K562 (cell line): ENCODE results near the gene RTL10. TPM values are rescaled to one million over a fixed set of nuclear protein-coding genes. Genes with fewer than 3 reads are reported as not detected.
A peak's percentile ranks its signal among the peaks of the same experiment; 100 is the strongest.

Experiments
- FOS ChIP-seq: IDR thresholded peaks from 3 replicates; pipeline ENCODE4 v1.6.1; 2011; ENCODE audit not compliant: insufficient read length; ENCODE audit errors: extremely low read depth
- HMGXB4 ChIP-seq: sonication (generic); formaldehyde crosslinking; IDR thresholded peaks from 2 replicates; pipeline ENCODE4 v1.8.1; 2023; ENCODE audit warnings: mild to moderate bottlenecking, missing genetic modification reagents
- KDM1A ChIP-seq, 2 experiments: fragments of 450-650 bp; IDR thresholded peaks; 2 replicates each; pipeline ENCODE4 v1.6.1; 2016; ENCODE audit warnings: mild to moderate bottlenecking in 2 of 2
- NR3C1 ChIP-seq: sonication (generic); formaldehyde crosslinking; IDR thresholded peaks from 2 replicates; pipeline ENCODE4 v1.8.1; 2022; ENCODE audit warnings: missing genetic modification reagents
- SLC30A9 ChIP-seq: fragments of 250-450 bp; sonication (Bioruptor Pico); IDR thresholded peaks from 2 replicates; pipeline ENCODE4 v1.8.0; 2022; ENCODE audit warnings: mild to moderate bottlenecking, moderate library complexity
- TAF15 ChIP-seq: fragments of 200-400 bp; formaldehyde crosslinking; IDR thresholded peaks from 2 replicates; pipeline ENCODE4 v1.6.1; 2017; ENCODE audit warnings: mild to moderate bottlenecking, low read depth, low read length, moderate library complexity
- THAP7 ChIP-seq: fragments of 250-450 bp; sonication (Bioruptor Pico); IDR thresholded peaks from 2 replicates; pipeline ENCODE4 v1.5.0; 2021
- ZNF140 ChIP-seq: fragments of 250-450 bp; sonication (Bioruptor Pico); IDR thresholded peaks from 2 replicates; pipeline ENCODE4 v1.8.0; 2021; ENCODE audit warnings: moderate library complexity, mild to moderate bottlenecking, inconsistent platforms
- ZNF277 ChIP-seq: fragments of 250-450 bp; sonication (Bioruptor Pico); IDR thresholded peaks from 2 replicates; pipeline ENCODE4 v1.8.0; 2022; ENCODE audit warnings: inconsistent platforms, mild to moderate bottlenecking, moderate library complexity, borderline replicate concordance
- ZNF280A ChIP-seq: fragments of 450-650 bp; IDR thresholded peaks from 2 replicates; pipeline ENCODE4 v1.6.1; 2018; ENCODE audit warnings: mild to moderate bottlenecking, low read depth; ENCODE audit not compliant: partially characterized antibody
- ZNF347 ChIP-seq: fragments of 450-650 bp; formaldehyde crosslinking; IDR thresholded peaks from 2 replicates; pipeline ENCODE4 v1.4.0; 2020; ENCODE audit warnings: low read depth, mild to moderate bottlenecking, moderate library complexity
- polyA plus RNA-seq, 8 experiments: library from polyadenylated mRNA; depleted of rRNA in 4 of 8; stranded (reverse) in 5 of 8; unstranded in 3 of 8; fragments of >200 nt; fragmentation: Nextera tagmentation in 2 of 8; fragmentation: Illumina TruSeq in 1 of 8; extraction: Ambion mirVana in 2 of 8; extraction: Trizol in 1 of 8; gene quantifications; 2 replicates each; pipeline versions ENCODE4 v1.2.1 to v1.2.3, GENCODE V29; 2011 to 2014; ENCODE audit warnings: inconsistent platforms in 1 of 8, missing spikeins in 1 of 8
- total RNA-seq, 7 experiments: library from RNA; depleted of rRNA in 6 of 7; stranded (reverse); fragments of >200 nt in 6 of 7; fragmentation: Illumina TruSeq in 2 of 7; extraction: Trizol in 2 of 7; gene quantifications; 2 replicates each; pipeline versions ENCODE4 v1.2.1 to v1.2.3, GENCODE V29; 2011 to 2021; ENCODE audit warnings: low replicate concordance in 1 of 7

The RTL10 gene
- total and polyA plus RNA-seq, 9 of the 15 experiments (the other 6 are each of a cell fraction or from before 2014, with no cell fraction given) = 19.8 to 75.5 (median 32.5) TPM

GRCh38 chr22:19884954-19885751, 30.5 kb upstream of the RTL10 start (continued):
- no peak for TF ChIP-seq ZNF277 (CRISPR knock-in tag)
- TF ChIP-seq SLC30A9 (CRISPR knock-in tag) = no peak
- no peak for TF ChIP-seq FOS
- TF ChIP-seq THAP7 (CRISPR knock-in tag) = no peak
- no peak for TF ChIP-seq ZNF347 (CRISPR knock-in tag)
- TF ChIP-seq ZNF280A = no peak
- peak; percentile 81; the same call in 1 of the 2 replicates for TF ChIP-seq TAF15
- TF ChIP-seq KDM1A (IDR thresholded peaks at IDR 0.05) = no peak
- TF ChIP-seq HMGXB4 (CRISPR knock-in tag) = 0 out of 2 replicates have a peak, but pooled peaks have one; percentile 15
- no peak for TF ChIP-seq NR3C1 (CRISPR knock-in tag)
- no peak for TF ChIP-seq ZNF140 (CRISPR knock-in tag)
